Heart left ventricle (tissue), 16 donors: ENCODE measurements around the gene PDGFC. TPM values are rescaled to one million over a fixed set of nuclear protein-coding genes. Genes with fewer than 3 reads are reported as not detected.

Experiments
- ATAC-seq, 4 donors: fragments of 200-7000 bp; cut with Tn5 transposase; one replicate each; pipeline ENCODE4 v1.9.1; 2020 to 2022; ENCODE audit warnings: moderate library complexity in 4 of 4, mild to moderate bottlenecking in 3 of 4, moderate number of reproducible peaks in 1 of 4
- DNase-seq, 5 donors: peaks; one replicate each; pipeline ENCODE4 v3.0.0-alpha.2; 2020
- H3K27ac ChIP-seq, 12 donors: fragments of 200-600 bp; sonication (generic) in 4 of 12; one replicate each; pipeline versions ENCODE4 v1.5.0 to v1.8.0; 2016 to 2022; ENCODE audit warnings: mild to moderate bottlenecking in 2 of 12
- H3K27me3 ChIP-seq, 9 donors: fragments of 200-600 bp; sonication (generic) in 2 of 9; one replicate each; pipeline versions ENCODE4 v1.5.1 to v1.8.0; 2016 to 2022; ENCODE audit warnings: mild to moderate bottlenecking in 3 of 9
- H3K36me3 ChIP-seq, 9 donors: fragments of 200-600 bp; sonication (generic) in 2 of 9; one replicate each; pipeline versions ENCODE4 v1.5.0 to v1.8.0; 2018 to 2022; ENCODE audit warnings: mild to moderate bottlenecking in 2 of 9
- H3K4me1 ChIP-seq, 12 donors: fragments of 200-600 bp; sonication (generic) in 4 of 12; one replicate each; pipeline versions ENCODE4 v1.5.0 to v1.8.0; 2016 to 2022; ENCODE audit warnings: mild to moderate bottlenecking in 3 of 12
- H3K4me3 ChIP-seq, 12 donors: fragments of 200-600 bp; sonication (generic) in 4 of 12; one replicate each; pipeline versions ENCODE4 v1.5.0 to v1.8.0; 2017 to 2022; ENCODE audit warnings: mild to moderate bottlenecking in 9 of 12, moderate library complexity in 4 of 12
- H3K9me3 ChIP-seq, 12 donors: fragments of 200-600 bp; sonication (generic) in 4 of 12; one replicate each; pipeline versions ENCODE4 v1.5.0 to v1.8.0; 2016 to 2022; ENCODE audit warnings: mild to moderate bottlenecking in 1 of 12
- CTCF ChIP-seq, 12 donors: fragments of 200-600 bp; sonication (generic) in 4 of 12; IDR thresholded peaks; one replicate each; pipeline versions ENCODE4 v1.5.0 to v1.8.0; 2018 to 2022; ENCODE audit warnings: antibody characterized with exemption in 12 of 12, mild to moderate bottlenecking in 5 of 12
- POLR2A ChIP-seq, 2 donors: fragments of 450-650 bp; IDR thresholded peaks; one replicate each; pipeline ENCODE4 v1.6.1; 2017; ENCODE audit warnings: antibody characterized with exemption in 2 of 2, mild to moderate bottlenecking in 2 of 2, moderate library complexity in 2 of 2
- WGBS, 4 donors: extraction: QIAGEN DNeasy Blood & Tissue Kit in 2 of 4; methylation state at CpG; one replicate each; pipeline versions ENCODE4 v1.1.5 to v1.1.7; 2013 to 2018; 5-methylcytosine and 5-hydroxymethylcytosine counted together
- intact Hi-C, 10 donors: fragments of 100-400 bp; cut with DNase I; formaldehyde crosslinking; loops; one replicate each; pipeline versions ENCODE4 v1.11.1 to v1.14.2; 2022
- polyA plus RNA-seq, 2 donors: library from polyadenylated mRNA; stranded (reverse); fragments of 200-250 nt; gene quantifications; one replicate each; pipeline ENCODE4 v1.2.3, GENCODE V29; 2013
- total RNA-seq, 9 donors: library from RNA; depleted of rRNA in 2 of 9; stranded (reverse); fragments of >200 nt in 2 of 9; fragmentation: NEBNext Ultra II Directional in 3 of 9; extraction: Animal tissue kit (Norgen Biotek cat#: 25700) in 3 of 9; gene quantifications; one replicate each; pipeline versions ENCODE4 v1.1.0 to v1.2.4, GENCODE V29; 2016 to 2023
- donor health status: ischemic (EF 13 %, LVEDD 7.1; RV severe dilation, severe dysfunction).
- donor health status: healthy with polysubstance abuse.
- donor health status: DM: no; HTN: yes; CAD: no.
- donor health status: DM: no; HTN: no; CAD: no.
- donor health status: ischemic (EF 25% LVEDD 6.9; RV normal size, moderate dysfunction).
- donor health status: ischemic (EF 25% LVEDD 5.7; RV mildly dilated, moderate dysfunction).
- donor health status: healthy.
- donor health status: DM: yes; HTN: yes; CAD: no.
- donor health status: ischemic (EF 35%, LVEDD 5.7; RV mildly dilated, moderate dysfunction).
- donor health status: nonischemic (EF 11% LVEDD 7.7; RV severe dilation, severe dysfunction).
- donor health status: DM: yes; HTN: yes; CAD: no.
- donor health status: PGD.
- donor health status: ischemic (EF 29% LVEDD 5.4; RV normal size, mild dysfunction).
- donor health status: nonischemic (EF 23%, LVEDD 6.1; RV moderate dilation, normal function).

Gene PDGFC
- total and polyA plus RNA-seq, 11 donors = 2.5 to 29.6 (median 12.2) TPM

GRCh38 chr4:156784970-156785369 is 186.6 kb downstream of the PDGFC start:
- no peak overlapping the region for H3K27ac ChIP-seq
- H3K27me3 ChIP-seq = no peaks in the 10 kb centered on the region
- H3K9me3 ChIP-seq = no peaks in the 10 kb centered on the region
- no peaks in the 10 kb centered on the region for H3K36me3 ChIP-seq
- no peak for ATAC-seq
- WGBS, 4 donors = 89 to 95% (median 93%) methylated on average over 3 of the region's 3 CpGs
- DNase-seq = no peak
- H3K4me3 ChIP-seq = no peak overlapping the region
- TF ChIP-seq CTCF (IDR thresholded peaks at IDR 0.05) (no peak), POLR2A (IDR thresholded peaks at IDR 0.05) (no peak)
- intact Hi-C loops = no loop called here
- H3K4me1 ChIP-seq = peaks cover 0 to 8% (median 0%) of the 10 kb centered on the region in 12 donors

- H3K9me3 ChIP-seq = no peaks in the 10 kb centered on the region
- 92 to 97% (median 93%) methylated on average over 2 of the region's 2 CpGs for WGBS, 4 donors
- no peak overlapping the region for H3K4me3 ChIP-seq
- TF ChIP-seq CTCF (IDR thresholded peaks at IDR 0.05) = no peak
- no peak for TF ChIP-seq POLR2A (IDR thresholded peaks at IDR 0.05)
- ATAC-seq (no peak), DNase-seq (no peak)
- no peaks in the 10 kb centered on the region for H3K36me3 ChIP-seq
- intact Hi-C loops = no loop called here
- no peaks in the 10 kb centered on the region for H3K27me3 ChIP-seq
- H3K27ac ChIP-seq = no peak overlapping the region
- H3K4me1 ChIP-seq = peaks cover 0 to 8% (median 2%) of the 10 kb centered on the region in 12 donors
Observed at GRCh38 chr4:156783966-156784365, 187.6 kb downstream of the PDGFC start.

GRCh38 chr4:156782491-156782890 is 189.1 kb downstream of the PDGFC start:
- intact Hi-C loops = no loop called here
- WGBS, 4 donors = 88 to 92% (median 90%) methylated on average over 5 of the region's 5 CpGs
- Histone ChIP-seq H3K27me3 (no peaks in the 10 kb centered on the region), H3K9me3 (no peaks in the 10 kb centered on the region), H3K4me1 (peaks cover 0 to 17% (median 2%) of the 10 kb centered on the region in 12 donors), H3K4me3 (no peak overlapping the region), H3K36me3 (no peaks in the 10 kb centered on the region), H3K27ac (no peak overlapping the region)
- ATAC-seq (no peak), DNase-seq (no peak)
- TF ChIP-seq CTCF (IDR thresholded peaks at IDR 0.05) (no peak), POLR2A (IDR thresholded peaks at IDR 0.05) (no peak)

GRCh38 chr4:156781852-156782251 is 189.7 kb downstream of the PDGFC start:
- 75 to 85% (median 81%) methylated on average over 2 of the region's 2 CpGs for WGBS, 4 donors
- intact Hi-C loops = no loop called here
- TF ChIP-seq POLR2A (IDR thresholded peaks at IDR 0.05) (no peak), CTCF (IDR thresholded peaks at IDR 0.05) (no peak)
- H3K27me3 ChIP-seq = no peaks in the 10 kb centered on the region
- H3K36me3 ChIP-seq = no peaks in the 10 kb centered on the region
- H3K9me3 ChIP-seq = no peaks in the 10 kb centered on the region
- no peak overlapping the region for H3K4me3 ChIP-seq
- no peak for ATAC-seq
- H3K4me1 ChIP-seq = peaks cover 0 to 23% (median 0%) of the 10 kb centered on the region in 12 donors
- DNase-seq = no peak
- no peak overlapping the region for H3K27ac ChIP-seq
